Measurements from ENCODE around the gene ETV5. TPM values are rescaled to one million over a fixed set of nuclear protein-coding genes. Genes with fewer than 3 reads are reported as not detected.
A peak's percentile ranks its signal among the peaks of the same experiment; 100 is the strongest.

Gene ETV5
- total RNA-seq, 1 donor from 2014 or later = 54.1 TPM

DNA sequence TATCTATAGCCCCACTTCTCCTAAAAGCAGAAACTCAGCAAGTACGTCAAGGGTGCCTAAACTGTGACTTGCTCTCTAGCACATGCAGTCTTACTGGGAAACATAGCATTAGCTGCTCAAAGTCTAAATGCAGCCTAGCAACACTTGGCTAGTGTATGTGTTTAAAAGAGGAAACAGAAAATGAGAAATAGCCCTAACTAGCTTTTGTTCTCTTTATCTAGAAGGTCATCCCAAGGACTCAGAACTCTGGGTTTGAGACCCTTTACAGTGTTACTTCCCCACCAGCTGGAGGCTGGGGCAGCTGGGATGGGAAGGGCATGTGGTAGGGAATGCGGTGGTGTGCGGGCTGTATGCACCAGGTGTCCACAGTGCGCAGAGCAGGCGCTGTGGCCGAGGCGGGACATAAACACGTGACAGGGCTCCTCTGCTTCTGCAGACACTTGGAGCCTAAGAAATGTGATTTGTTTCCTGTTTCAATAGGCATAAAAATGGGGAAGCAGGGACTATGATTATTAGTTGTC, 13.3 kb downstream of the ETV5 start:
- TF ChIP-seq, protein P1, sequence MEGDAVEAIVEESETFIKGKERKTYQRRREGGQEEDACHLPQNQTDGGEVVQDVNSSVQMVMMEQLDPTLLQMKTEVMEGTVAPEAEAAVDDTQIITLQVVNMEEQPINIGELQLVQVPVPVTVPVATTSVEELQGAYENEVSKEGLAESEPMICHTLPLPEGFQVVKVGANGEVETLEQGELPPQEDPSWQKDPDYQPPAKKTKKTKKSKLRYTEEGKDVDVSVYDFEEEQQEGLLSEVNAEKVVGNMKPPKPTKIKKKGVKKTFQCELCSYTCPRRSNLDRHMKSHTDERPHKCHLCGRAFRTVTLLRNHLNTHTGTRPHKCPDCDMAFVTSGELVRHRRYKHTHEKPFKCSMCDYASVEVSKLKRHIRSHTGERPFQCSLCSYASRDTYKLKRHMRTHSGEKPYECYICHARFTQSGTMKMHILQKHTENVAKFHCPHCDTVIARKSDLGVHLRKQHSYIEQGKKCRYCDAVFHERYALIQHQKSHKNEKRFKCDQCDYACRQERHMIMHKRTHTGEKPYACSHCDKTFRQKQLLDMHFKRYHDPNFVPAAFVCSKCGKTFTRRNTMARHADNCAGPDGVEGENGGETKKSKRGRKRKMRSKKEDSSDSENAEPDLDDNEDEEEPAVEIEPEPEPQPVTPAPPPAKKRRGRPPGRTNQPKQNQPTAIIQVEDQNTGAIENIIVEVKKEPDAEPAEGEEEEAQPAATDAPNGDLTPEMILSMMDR (IDR thresholded peaks at IDR 0.05; ENCODE audit: unreplicated experiment) = no peak
- no peak for DNase-seq (ENCODE audit: low spot score, unreplicated experiment)
- Mint-ChIP-seq H3K9me3 (ENCODE audit: low read depth) (no peaks in the 10 kb centered on the region), H3K4me3 (ENCODE audit: low read depth) (no peak overlapping the region), H3K27me3 (no peaks in the 10 kb centered on the region), H3K27ac (peak overlapping the region; percentile 61), H3K36me3 (ENCODE audit: insufficient read depth) (peaks cover 2% of the 10 kb centered on the region), H3K4me1 (ENCODE audit: low read depth) (peaks cover 58% of the 10 kb centered on the region)

DNA sequence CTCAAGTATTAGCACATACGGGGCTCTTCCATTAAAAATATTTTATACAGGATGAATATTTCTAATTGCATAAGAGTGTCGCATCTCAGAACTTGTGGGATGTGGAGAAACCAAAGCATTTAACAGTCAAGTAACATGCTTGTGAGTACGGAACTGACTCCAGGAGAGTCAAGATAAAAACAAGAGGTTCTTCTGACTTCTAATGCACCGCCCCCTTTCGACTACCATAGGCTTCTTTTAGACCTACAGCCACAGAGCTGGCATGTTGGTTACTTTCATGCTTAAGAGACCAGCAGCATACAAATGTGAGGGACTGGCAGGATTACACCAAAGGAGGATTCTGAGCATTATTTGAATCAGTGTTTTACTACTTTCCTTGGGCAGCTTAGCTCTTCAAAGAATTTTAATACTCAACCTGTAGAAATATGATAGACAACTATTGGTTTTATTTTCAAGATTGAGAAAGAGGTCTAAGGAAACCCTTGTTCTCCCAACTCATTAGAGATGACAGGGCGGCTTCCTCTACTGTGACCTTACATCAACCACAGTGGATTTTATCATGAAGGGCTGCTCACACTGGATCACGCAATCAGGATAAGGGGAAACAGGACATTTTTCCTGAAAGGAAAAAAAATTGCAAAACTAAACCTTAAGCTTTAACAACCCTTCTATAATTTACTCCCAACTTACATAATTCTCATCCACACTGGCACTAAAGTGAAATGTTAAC, 14.0 kb downstream of the ETV5 start:
- Mint-ChIP-seq H3K27ac (no peak overlapping the region), H3K27me3 (no peaks in the 10 kb centered on the region), H3K36me3 (ENCODE audit: insufficient read depth) (peaks cover 2% of the 10 kb centered on the region), H3K4me3 (ENCODE audit: low read depth) (no peak overlapping the region), H3K4me1 (ENCODE audit: low read depth) (peaks cover 59% of the 10 kb centered on the region), H3K9me3 (ENCODE audit: low read depth) (no peaks in the 10 kb centered on the region)
- TF ChIP-seq, protein P1 (IDR thresholded peaks at IDR 0.05; ENCODE audit: unreplicated experiment) = no peak
- no peak for DNase-seq (ENCODE audit: low spot score, unreplicated experiment)

DNA sequence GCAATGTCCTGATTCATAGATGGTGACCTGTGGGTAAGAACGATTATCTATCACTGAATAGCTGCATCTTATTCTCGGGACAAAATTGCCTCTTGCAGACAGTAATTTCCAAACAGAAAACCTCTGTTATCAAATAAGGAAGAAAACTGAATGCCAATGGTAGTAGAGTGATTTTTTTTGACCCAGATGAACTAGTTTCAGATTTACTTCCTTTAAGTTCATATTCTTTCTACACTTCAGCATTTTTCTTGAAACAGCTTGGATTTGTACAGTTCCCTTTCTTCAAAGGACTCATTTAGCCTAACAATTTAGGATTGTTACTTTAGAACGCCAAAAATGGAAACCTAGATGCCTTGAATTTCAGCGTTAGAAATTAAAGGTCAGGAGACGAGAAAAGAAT, 14.6 kb downstream of the ETV5 start:
- peaks cover 2% of the 10 kb centered on the region for H3K36me3 Mint-ChIP-seq (ENCODE audit: insufficient read depth)
- no peaks in the 10 kb centered on the region for H3K9me3 Mint-ChIP-seq (ENCODE audit: low read depth)
- peaks cover 65% of the 10 kb centered on the region for H3K4me1 Mint-ChIP-seq (ENCODE audit: low read depth)
- H3K4me3 Mint-ChIP-seq (ENCODE audit: low read depth) = no peak overlapping the region
- TF ChIP-seq, protein P1 (IDR thresholded peaks at IDR 0.05; ENCODE audit: unreplicated experiment) = no peak
- H3K27ac Mint-ChIP-seq = no peak overlapping the region
- no peak for DNase-seq (ENCODE audit: low spot score, unreplicated experiment)
- no peaks in the 10 kb centered on the region for H3K27me3 Mint-ChIP-seq

DNA sequence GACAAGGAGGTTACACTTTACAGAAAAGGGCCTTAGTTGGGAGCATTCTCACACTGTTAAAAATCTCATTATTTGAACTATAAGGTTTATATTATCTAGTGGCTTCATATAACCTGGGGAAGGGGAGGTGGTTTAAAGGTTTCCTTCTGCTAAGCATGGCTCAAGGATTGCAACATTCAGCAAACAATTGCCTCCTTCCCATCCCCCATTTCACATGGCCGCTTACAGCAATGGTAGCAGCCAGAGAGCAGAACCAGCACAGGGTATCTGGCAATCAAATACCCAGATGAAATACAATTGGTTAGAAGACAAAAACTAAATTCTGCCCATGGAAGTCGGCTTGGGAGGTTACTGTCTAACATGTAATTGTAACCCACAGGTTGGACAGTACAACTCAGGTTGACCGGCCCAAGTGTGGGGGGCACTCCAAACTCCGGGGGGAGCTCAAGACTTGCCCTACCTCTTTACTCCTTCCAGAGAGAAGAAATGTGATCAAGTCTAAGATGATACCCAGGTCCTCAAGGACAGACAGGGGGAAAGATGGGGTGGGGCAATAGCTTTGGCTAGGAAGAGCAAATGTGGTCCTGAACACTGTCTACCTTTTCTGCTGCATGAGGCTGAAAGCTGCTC, 15.5 kb downstream of the ETV5 start:
- Mint-ChIP-seq H3K36me3 (ENCODE audit: insufficient read depth) (peaks cover 2% of the 10 kb centered on the region), H3K27ac (no peak overlapping the region)

More for the DNA sequence above, 15.5 kb downstream of the ETV5 start:
- TF ChIP-seq, protein P1 (IDR thresholded peaks at IDR 0.05; ENCODE audit: unreplicated experiment) = no peak
- Mint-ChIP-seq H3K9me3 (ENCODE audit: low read depth) (no peaks in the 10 kb centered on the region), H3K4me1 (ENCODE audit: low read depth) (peaks cover 67% of the 10 kb centered on the region), H3K27me3 (no peaks in the 10 kb centered on the region), H3K4me3 (ENCODE audit: low read depth) (no peak overlapping the region)
- no peak for DNase-seq (ENCODE audit: low spot score, unreplicated experiment)
